Caco-2 (cell line): ENCODE measurements around the gene KRTAP22-1. TPM values are rescaled to one million over a fixed set of nuclear protein-coding genes. Genes with fewer than 3 reads are reported as not detected.

Experiments
- BruUV-seq: library from RNA; stranded (reverse); fragments of 400-500 nt; replicated peaks from 2 replicates; lab custom pipeline; 2021; lab: Mats Ljungman, UMichigan
- CTCF ChIA-PET: fragments of 300-600 bp; sonication (Branson Sonifier 250); formaldehyde crosslinking; loops from one replicate; lab custom pipeline; 2022; ENCODE audit warnings: antibody characterized with exemption; lab: Charles Lee
- POLR2A ChIA-PET: fragments of 300-600 bp; sonication (Branson Sonifier 250); formaldehyde crosslinking; loops from one replicate; lab custom pipeline; 2022; ENCODE audit warnings: antibody characterized with exemption; lab: Charles Lee
- DNase-seq, 2 experiments: peaks; one replicate each; pipeline versions ENCODE4 v3.0.0 to v3.0.0-alpha.2; 2020 to 2022
- H3K27me3 ChIP-seq: replicated peaks from 2 replicates; pipeline ENCODE4 v1.6.0; 2011; ENCODE audit warnings: low read length; ENCODE audit not compliant: control insufficient read depth, insufficient read depth
- H3K36me3 ChIP-seq: 2 replicates; pipeline ENCODE4 v1.5.1; 2011; ENCODE audit warnings: low read length; ENCODE audit not compliant: control insufficient read depth, insufficient read depth
- H3K4me1 ChIP-seq: fragments of 250-450 bp; sonication (Bioruptor Pico); 2 replicates; pipeline ENCODE4 v1.5.1; 2020; ENCODE audit warnings: mild to moderate bottlenecking
- H3K4me3 ChIP-seq: 2 replicates; pipeline ENCODE4 v1.5.1; 2011; ENCODE audit warnings: low read depth, mild to moderate bottlenecking, control low read depth, low read length
- H3K9me3 ChIP-seq: fragments of 250-450 bp; sonication (Bioruptor Pico); 2 replicates; pipeline ENCODE4 v1.5.1; 2020; ENCODE audit warnings: mild to moderate bottlenecking, moderate library complexity
- H3K27ac Mint-ChIP-seq: one replicate; pipeline ENCODE4 v1.8.0; 2022; ENCODE audit warnings: mixed read lengths; ENCODE audit not compliant: unreplicated experiment
- H3K27me3 Mint-ChIP-seq: one replicate; pipeline ENCODE4 v1.8.0; 2022; ENCODE audit warnings: mixed read lengths; ENCODE audit not compliant: insufficient read depth, unreplicated experiment
- H3K36me3 Mint-ChIP-seq: one replicate; pipeline ENCODE4 v1.8.0; 2022; ENCODE audit warnings: mild to moderate bottlenecking, mixed read lengths; ENCODE audit not compliant: insufficient read depth, unreplicated experiment
- H3K4me1 Mint-ChIP-seq: one replicate; pipeline ENCODE4 v1.8.0; 2022; ENCODE audit warnings: low read depth, mixed read lengths; ENCODE audit not compliant: unreplicated experiment
- H3K4me3 Mint-ChIP-seq: one replicate; pipeline ENCODE4 v1.8.0; 2022; ENCODE audit warnings: mild to moderate bottlenecking, moderate library complexity, mixed read lengths; ENCODE audit not compliant: unreplicated experiment
- H3K9me3 Mint-ChIP-seq: one replicate; pipeline ENCODE4 v1.8.0; 2022; ENCODE audit warnings: mixed read lengths; ENCODE audit not compliant: unreplicated experiment
- CTCF ChIP-seq, 2 experiments: fragments of 200-600 bp in 1 of 2; IDR thresholded peaks; 1 replicate in 1 of 2; 2 replicates in 1 of 2; pipeline versions ENCODE4 v1.5.1 to v1.8.0; 2011 to 2022; ENCODE audit warnings: antibody characterized with exemption in 1 of 2, control low read depth in 1 of 2, inconsistent platforms in 1 of 2, low read depth in 1 of 2, low read length in 1 of 2, mild to moderate bottlenecking in 1 of 2, moderate library complexity in 1 of 2; ENCODE audit not compliant: insufficient read depth in 1 of 2, severe bottlenecking in 1 of 2, unreplicated experiment in 1 of 2
- intact Hi-C: fragments of 100-400 bp; cut with micrococcal nuclease; formaldehyde crosslinking; loops from one replicate; pipeline ENCODE4 v1.10.0; 2022; ENCODE audit not compliant: unreplicated experiment
- total RNA-seq: library from RNA; stranded (reverse); gene quantifications from 2 replicates; pipeline ENCODE4 v1.2.3, GENCODE V29; 2022

KRTAP22-1 gene
- total RNA-seq, 1 experiment from 2014 or later: not detected

GRCh38 chr21:30561264-30561895, 39.5 kb upstream of the KRTAP22-1 start, which contains the start of gene KRTAP19-7:
TSS of gene KRTAP19-7 (minus strand) at chr21:30561314. CDS start at chr21:30561289, 25 bp downstream.
- Histone ChIP-seq H3K4me1 (no peaks in the 10 kb centered on the region), H3K27me3 (no peaks in the 10 kb centered on the region), H3K9me3 (no peaks in the 10 kb centered on the region), H3K4me3 (no peak within 1 kb of the TSS), H3K36me3 (no peaks in the 10 kb centered on the region)
- POLR2A ChIA-PET: no interaction called here
- no peaks in the 10 kb centered on the region for H3K36me3 Mint-ChIP-seq
- CTCF ChIA-PET: no interaction called here
- no peak for DNase-seq
- no peak within 1 kb of the TSS for H3K4me3 Mint-ChIP-seq
- peaks cover 9% of the 10 kb centered on the region for H3K9me3 Mint-ChIP-seq
- no peaks in the 10 kb centered on the region for H3K4me1 Mint-ChIP-seq
- H3K27ac Mint-ChIP-seq: no peak within 1 kb of the TSS
- no TSS peak for BruUV-seq
- intact Hi-C loops: no loop called here
- no peaks in the 10 kb centered on the region for H3K27me3 Mint-ChIP-seq
- TF ChIP-seq CTCF (IDR thresholded peaks at IDR 0.05; ENCODE audit: insufficient read depth in 1 of 2, low read depth in 1 of 2, low read length in 1 of 2, severe bottlenecking in 1 of 2, unreplicated experiment in 1 of 2): no peak

GRCh38 chr21:30561957-30562356, 38.9 kb upstream of the KRTAP22-1 start:
- ChIA-PET CTCF (no interaction called here), POLR2A (no interaction called here)
- Mint-ChIP-seq H3K9me3 (peaks cover 9% of the 10 kb centered on the region), H3K27ac (no peak overlapping the region), H3K4me1 (no peaks in the 10 kb centered on the region), H3K27me3 (no peaks in the 10 kb centered on the region), H3K4me3 (no peak overlapping the region), H3K36me3 (no peaks in the 10 kb centered on the region)
- H3K4me1 ChIP-seq: no peaks in the 10 kb centered on the region
- intact Hi-C loops: no loop called here
- no TSS peak for BruUV-seq
- no peak for DNase-seq
- H3K27me3 ChIP-seq: no peaks in the 10 kb centered on the region
- H3K9me3 ChIP-seq: no peaks in the 10 kb centered on the region
- H3K36me3 ChIP-seq: no peaks in the 10 kb centered on the region
- no peak for TF ChIP-seq CTCF (IDR thresholded peaks at IDR 0.05; ENCODE audit: insufficient read depth in 1 of 2, low read depth in 1 of 2, low read length in 1 of 2, severe bottlenecking in 1 of 2, unreplicated experiment in 1 of 2)
- H3K4me3 ChIP-seq: no peak overlapping the region

DNA sequence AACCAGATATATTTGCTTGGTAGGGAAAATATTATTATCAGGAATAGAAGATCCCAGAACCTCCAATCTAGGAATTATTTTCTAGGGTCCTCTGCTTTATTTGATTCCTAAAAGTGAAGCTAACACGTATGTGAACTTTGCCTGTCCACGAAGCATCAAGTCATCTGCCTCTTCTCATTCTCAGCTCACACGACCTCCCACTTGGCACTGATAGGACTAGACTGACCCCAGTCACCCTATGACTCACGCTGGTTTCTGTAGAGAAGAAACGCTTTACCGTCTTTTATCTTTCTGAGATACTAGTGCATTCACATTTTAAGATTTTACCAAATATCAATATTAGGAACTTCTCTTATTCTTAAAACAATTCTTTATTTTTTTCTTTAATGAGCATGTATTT, 37.8 kb upstream of the KRTAP22-1 start:
- H3K27me3 Mint-ChIP-seq: no peaks in the 10 kb centered on the region
- H3K4me3 Mint-ChIP-seq: no peak overlapping the region
- BruUV-seq: no TSS peak
- no peaks in the 10 kb centered on the region for H3K36me3 Mint-ChIP-seq
- Histone ChIP-seq H3K9me3 (no peaks in the 10 kb centered on the region), H3K27me3 (no peaks in the 10 kb centered on the region), H3K4me3 (no peak overlapping the region), H3K36me3 (no peaks in the 10 kb centered on the region), H3K4me1 (no peaks in the 10 kb centered on the region)
- no peak for DNase-seq
- intact Hi-C loops: no loop called here
- CTCF ChIA-PET: no interaction called here
- peaks cover 9% of the 10 kb centered on the region for H3K9me3 Mint-ChIP-seq
- H3K27ac Mint-ChIP-seq: no peak overlapping the region
- H3K4me1 Mint-ChIP-seq: no peaks in the 10 kb centered on the region
- POLR2A ChIA-PET: no interaction called here
- TF ChIP-seq CTCF (IDR thresholded peaks at IDR 0.05; ENCODE audit: insufficient read depth in 1 of 2, low read depth in 1 of 2, low read length in 1 of 2, severe bottlenecking in 1 of 2, unreplicated experiment in 1 of 2): no peak
